A549 (cell line): ENCODE data around the gene PCARE. TPM values are rescaled to one million over a fixed set of nuclear protein-coding genes. Genes with fewer than 3 reads are reported as not detected.
A peak's percentile ranks its signal among the peaks of the same experiment; 100 is the strongest.

Experiments
- ATAC-seq, 2 experiments: fragments of 200-7000 bp in 1 of 2; fragments of >200 bp in 1 of 2; cut with Nextera tagmentation in 1 of 2; cut with Tn5 transposase in 1 of 2; 3 replicates each; pipeline versions ENCODE4 v1.8.0 to v1.9.1; 2018 to 2020; ENCODE audit warnings: mild to moderate bottlenecking in 1 of 2, moderate library complexity in 1 of 2
- CTCF ChIA-PET: fragments of 300-600 bp; sonication (Branson Sonifier 250); formaldehyde crosslinking; extraction: SDS; loops from one replicate; lab custom pipeline; 2021; ENCODE audit warnings: antibody characterized with exemption, inconsistent platforms; lab: Yijun Ruan, JAX
- POLR2A ChIA-PET: fragments of 350-600 bp; formaldehyde crosslinking; extraction: SDS; loops from one replicate; lab custom pipeline; 2021; ENCODE audit warnings: antibody characterized with exemption, inconsistent platforms; lab: Yijun Ruan, JAX
- DNase-seq, 2 experiments: peaks; one replicate each; pipeline versions ENCODE4 v3.0.0 to v3.0.0-alpha.2; 2011 to 2016; ENCODE audit warnings: low read depth in 1 of 2, low spot score in 1 of 2
- FAIRE-seq: peaks from 2 replicates; lab custom pipeline; 2011; peaks lifted over from hg19 to GRCh38; lab: Jason Lieb, UNC
- H3K27ac ChIP-seq, 2 experiments: fragments of >200 bp; sonication (Bioruptor Twin); formaldehyde crosslinking; 3 replicates each; pipeline ENCODE4 v1.5.1; 2016 to 2017
- H3K4me1 ChIP-seq: fragments of >200 bp; sonication (Bioruptor Twin); formaldehyde crosslinking; 3 replicates; pipeline ENCODE4 v1.6.1; 2016
- H3K4me2 ChIP-seq: fragments of >200 bp; sonication (Bioruptor Twin); formaldehyde crosslinking; 3 replicates; pipeline ENCODE4 v1.6.1; 2016
- H3K4me3 ChIP-seq: fragments of >200 bp; sonication (Bioruptor Twin); formaldehyde crosslinking; 3 replicates; pipeline ENCODE4 v1.5.1; 2016
- H3K9me3 ChIP-seq: fragments of >200 bp; sonication (Bioruptor Twin); formaldehyde crosslinking; 3 replicates; pipeline ENCODE4 v1.6.1; 2016
- BHLHE40 ChIP-seq: IDR thresholded peaks from 2 replicates; pipeline ENCODE4 v1.6.1; 2012; ENCODE audit warnings: low read depth, low read length, inconsistent platforms
- E2F6 ChIP-seq: IDR thresholded peaks from 2 replicates; pipeline ENCODE4 v1.6.1; 2012; ENCODE audit warnings: low read depth, borderline replicate concordance
- EHMT2 ChIP-seq: fragments of 200-600 bp; sonication (generic); IDR thresholded peaks from 2 replicates; pipeline ENCODE4 v1.6.1; 2016; ENCODE audit warnings: antibody characterized with exemption, low read depth, mild to moderate bottlenecking, moderate library complexity
- FOSB ChIP-seq: fragments of 250-450 bp; sonication (Bioruptor Pico); IDR thresholded peaks from 2 replicates; pipeline ENCODE4 v1.5.0; 2020; ENCODE audit warnings: mild to moderate bottlenecking, moderate library complexity
- GATA3 ChIP-seq: IDR thresholded peaks from 2 replicates; pipeline ENCODE4 v1.6.1; 2012; ENCODE audit warnings: borderline replicate concordance
- HDAC2 ChIP-seq: fragments of 200-600 bp; sonication (generic); IDR thresholded peaks from 2 replicates; pipeline ENCODE4 v1.6.1; 2016
- MAFK ChIP-seq: fragments of 450-650 bp; IDR thresholded peaks from 2 replicates; pipeline ENCODE4 v1.6.1; 2014; ENCODE audit not compliant: partially characterized antibody
- MAZ ChIP-seq: fragments of 150-350 bp; IDR thresholded peaks from 2 replicates; pipeline ENCODE4 v1.6.1; 2014; ENCODE audit warnings: antibody characterized with exemption, low read depth, low read length, borderline replicate concordance
- MYC ChIP-seq: IDR thresholded peaks from 2 replicates; pipeline ENCODE4 v1.6.1; 2012; ENCODE audit warnings: mild to moderate bottlenecking, inconsistent platforms, low read length, improper control_type of control experiment, borderline replicate concordance
- NPAS2 ChIP-seq: fragments of 250-450 bp; sonication (Bioruptor Pico); IDR thresholded peaks from 2 replicates; pipeline ENCODE4 v1.8.0; 2022; ENCODE audit warnings: mild to moderate bottlenecking, moderate library complexity, borderline replicate concordance
- NR3C1 ChIP-seq: fragments of >200 bp; sonication (Bioruptor Twin); formaldehyde crosslinking; IDR thresholded peaks from 3 replicates; pipeline ENCODE4 v1.6.1; 2017
- RCOR1 ChIP-seq: fragments of 150-350 bp; IDR thresholded peaks from 2 replicates; pipeline ENCODE4 v1.6.1; 2014; ENCODE audit warnings: antibody characterized with exemption, low read length, low read depth
- REST ChIP-seq: fragments of 200-600 bp; sonication (generic); IDR thresholded peaks from 2 replicates; pipeline ENCODE4 v1.6.1; 2016; ENCODE audit warnings: antibody characterized with exemption, mild to moderate bottlenecking, moderate library complexity
- RFX5 ChIP-seq: fragments of 450-650 bp; IDR thresholded peaks from 2 replicates; pipeline ENCODE4 v1.7.1; 2014; ENCODE audit warnings: antibody characterized with exemption, mild to moderate bottlenecking, moderate library complexity
- SREBF2 ChIP-seq: fragments of 450-650 bp; IDR thresholded peaks from 2 replicates; pipeline ENCODE4 v1.6.1; 2014; ENCODE audit warnings: mild to moderate bottlenecking, moderate library complexity
- TP53 ChIP-seq: fragments of 250-450 bp; sonication (Bioruptor Pico); IDR thresholded peaks from 2 replicates; pipeline ENCODE4 v1.5.0; 2021; ENCODE audit warnings: mild to moderate bottlenecking, moderate library complexity
- USF2 ChIP-seq: fragments of 450-650 bp; IDR thresholded peaks from 2 replicates; pipeline ENCODE4 v1.6.1; 2014; ENCODE audit warnings: antibody characterized with exemption
- ZSCAN20 ChIP-seq: fragments of 250-450 bp; sonication (Bioruptor Pico); IDR thresholded peaks from 2 replicates; pipeline ENCODE4 v1.8.0; 2022; ENCODE audit warnings: mild to moderate bottlenecking, moderate library complexity
- WGBS: methylation state at CpG from one replicate; pipeline ENCODE4 v1.1.6; 2017; ENCODE audit errors: missing lambda C conversion rate; 5-methylcytosine and 5-hydroxymethylcytosine counted together
- polyA plus RNA-seq, 4 experiments: library from polyadenylated mRNA; depleted of rRNA in 3 of 4; stranded (reverse); fragments of >200 nt; fragmentation: RNase III in 1 of 4; extraction: RNeasy Plus Mini Kit Qiagen cat#74134 plus additional on column Dnase treatment in 1 of 4; gene quantifications; 2 replicates in 3 of 4; 3 replicates in 1 of 4; pipeline ENCODE4 v1.2.3, GENCODE V29; 2011 to 2017

The PCARE gene
- polyA plus RNA-seq, 2 of the 4 experiments (the other 2 are of a cell fraction) = not detected

GRCh38 chr2:29047083-29047845 is 27.1 kb downstream of the PCARE start:
- no peak for FAIRE-seq
- H3K27ac ChIP-seq = no peak overlapping the region
- no peak for DNase-seq
- ChIA-PET POLR2A (no interaction called here), CTCF (interaction anchor here (0.8 to 1.2 kb wide), 4 partner anchors 8 to 838 kb away, joined by 3 read pairs; no protein-coding TSS in a partner anchor)
- H3K4me2 ChIP-seq = no peak overlapping the region
- peaks cover 7% of the 10 kb centered on the region; the same call in 2 of the 3 replicates for H3K4me1 ChIP-seq
- WGBS = 83% methylated on average over 8 of the region's 9 CpGs
- no peaks in the 10 kb centered on the region for H3K9me3 ChIP-seq
- no peak for ATAC-seq
- TF ChIP-seq MAFK (peak; percentile 54), RCOR1 (no peak)
- H3K4me3 ChIP-seq = no peak overlapping the region

- CTCF ChIA-PET = interaction anchor here (0.8 to 1.2 kb wide), 3 partner anchors 20 to 839 kb away, joined by 3 read pairs; no protein-coding TSS in a partner anchor
- WGBS = 93% methylated on average over 2 of the region's 2 CpGs
- TF ChIP-seq USF2 (no peak), NR3C1 (no peak), RFX5 (no peak), GATA3 (no peak), MYC (no peak), SREBF2 (no peak), REST (no peak), EHMT2 (no peak), NPAS2 (no peak), E2F6 (no peak), ZSCAN20 (no peak), TP53 (no peak), HDAC2 (no peak), RCOR1 (no peak)
- Histone ChIP-seq H3K27ac (no peak overlapping the region), H3K9me3 (no peaks in the 10 kb centered on the region), H3K4me2 (no peak overlapping the region), H3K4me1 (peaks cover 7% of the 10 kb centered on the region; the same call in 2 of the 3 replicates), H3K4me3 (no peak overlapping the region)
- FAIRE-seq = no peak
- POLR2A ChIA-PET = no interaction called here
- no peak for DNase-seq
- no peak for ATAC-seq
These were observed 28.0 kb downstream of the PCARE start for GRCh38 chr2:29046321-29046720.

GRCh38 chr2:29044459-29044858 is 29.9 kb downstream of the PCARE start:
- no peak for ATAC-seq
- no peak overlapping the region for H3K4me3 ChIP-seq
- peaks cover 7% of the 10 kb centered on the region; the same call in 2 of the 3 replicates for H3K4me1 ChIP-seq
- no peak overlapping the region for H3K4me2 ChIP-seq
- FAIRE-seq = no peak
- ChIA-PET POLR2A (no interaction called here), CTCF (interaction anchor here (0.5 to 0.8 kb wide), 2 partner anchors 9 to 298 kb away, joined by 3 read pairs; no protein-coding TSS in a partner anchor)
- DNase-seq = no peak
- 100% methylated on average over 4 of the region's 4 CpGs for WGBS
- H3K27ac ChIP-seq = no peak overlapping the region
- no peaks in the 10 kb centered on the region for H3K9me3 ChIP-seq
- TF ChIP-seq FOSB (CRISPR knock-in tag) (no peak), MAZ (no peak), BHLHE40 (no peak)
